Measurements from ENCODE around the gene KIF11.
"Not testable (repeated sequence)": the region's sequence is repeated elsewhere in the genome, so short reads cannot be mapped to it uniquely, and the experiment has no call there.

KIF11 gene

GRCh38 chr10:92574548-92575261 lies 18.2 kb upstream of the KIF11 start:
- Histone ChIP-seq H3K9me2 (replicated peaks; ENCODE audit: insufficient read depth, low read length) (no peaks in the 10 kb centered on the region), H3K27me3 (replicated peaks; ENCODE audit: insufficient read depth, low read length) (no peaks in the 10 kb centered on the region), H3K9ac (ENCODE audit: low read length) (peak overlapping the region; percentile 98; the same call in 1 of the 2 replicates), H2AFZ (ENCODE audit: low read length) (peak overlapping the region; percentile 100), H3K79me2 (ENCODE audit: low read length) (peaks cover 39% of the 10 kb centered on the region), H3K4me1 (ENCODE audit: low read length) (peaks cover 7% of the 10 kb centered on the region; the same call in 1 of the 2 replicates), H3K36me3 (replicated peaks; ENCODE audit: insufficient read depth, low read length) (no peaks in the 10 kb centered on the region), H3K4me3 (ENCODE audit: low read length) (peak overlapping the region; percentile 97), H4K20me1 (ENCODE audit: insufficient read depth, low read length) (no peaks in the 10 kb centered on the region), H3F3A (ENCODE audit: insufficient read depth, low read length) (peaks cover 10% of the 10 kb centered on the region; the same call in 1 of the 2 replicates), H3K27ac (ENCODE audit: low read length) (peak overlapping the region; percentile 96; the same call in 1 of the 2 replicates), H3K4me2 (ENCODE audit: low read depth, low read length) (peak overlapping the region; percentile 94), H3K9me3 (replicated peaks; ENCODE audit: insufficient read depth, low read length) (no peaks in the 10 kb centered on the region)
- TF ChIP-seq EZH2phosphoT487 (IDR thresholded peaks at IDR 0.05; ENCODE audit: low read length) = no peak
- TF ChIP-seq CTCF (IDR thresholded peaks at IDR 0.05; ENCODE audit: low read length) = peak; percentile 36
- no peak for TF ChIP-seq EZH2 (optimal IDR thresholded peaks at IDR 0.05; ENCODE audit: low read depth, low read length)
- peak; percentile 46 for DNase-seq

- no peak overlapping the region for H3K4me3 ChIP-seq (ENCODE audit: low read length)
- H3K9me3 ChIP-seq (replicated peaks; ENCODE audit: insufficient read depth, low read length) = no peaks in the 10 kb centered on the region
- H3K4me2 ChIP-seq (ENCODE audit: low read depth, low read length) = no peak overlapping the region
- H3K9ac ChIP-seq (ENCODE audit: low read length) = no peak overlapping the region
- H3K36me3 ChIP-seq (replicated peaks; ENCODE audit: insufficient read depth, low read length) = no peaks in the 10 kb centered on the region
- H4K20me1 ChIP-seq (ENCODE audit: insufficient read depth, low read length) = no peaks in the 10 kb centered on the region
- H2AFZ ChIP-seq (ENCODE audit: low read length) = no peak overlapping the region
- H3K4me1 ChIP-seq (ENCODE audit: low read length) = peaks cover 7% of the 10 kb centered on the region; the same call in 1 of the 2 replicates
- H3F3A ChIP-seq (ENCODE audit: insufficient read depth, low read length) = peaks cover 10% of the 10 kb centered on the region; the same call in 1 of the 2 replicates
- no peaks in the 10 kb centered on the region for H3K9me2 ChIP-seq (replicated peaks; ENCODE audit: insufficient read depth, low read length)
- no peak overlapping the region for H3K27ac ChIP-seq (ENCODE audit: low read length)
- peaks cover 27% of the 10 kb centered on the region for H3K79me2 ChIP-seq (ENCODE audit: low read length)
- TF ChIP-seq EZH2 (optimal IDR thresholded peaks at IDR 0.05; ENCODE audit: low read depth, low read length) (no peak), EZH2phosphoT487 (IDR thresholded peaks at IDR 0.05; ENCODE audit: low read length) (no peak), CTCF (IDR thresholded peaks at IDR 0.05; ENCODE audit: low read length) (no peak)
- H3K27me3 ChIP-seq (replicated peaks; ENCODE audit: insufficient read depth, low read length) = no peaks in the 10 kb centered on the region
- no peak for DNase-seq
Observed at GRCh38 chr10:92575961-92576360, 17.0 kb upstream of the KIF11 start.

- not testable (repeated sequence) for H3K9me2 ChIP-seq (replicated peaks; ENCODE audit: insufficient read depth, low read length); DNase-seq; H3K36me3 ChIP-seq (replicated peaks; ENCODE audit: insufficient read depth, low read length)
Observed at GRCh38 chr10:92582347-92582746, 10.6 kb upstream of the KIF11 start.

More at GRCh38 chr10:92582347-92582746, 10.6 kb upstream of the KIF11 start:
- not testable (repeated sequence) for H3K9me3 ChIP-seq (replicated peaks; ENCODE audit: insufficient read depth, low read length); H3K79me2 ChIP-seq (ENCODE audit: low read length); H3K27me3 ChIP-seq (replicated peaks; ENCODE audit: insufficient read depth, low read length); H2AFZ ChIP-seq (ENCODE audit: low read length); H3K4me1 ChIP-seq (ENCODE audit: low read length); H3K4me3 ChIP-seq (ENCODE audit: low read length); H4K20me1 ChIP-seq (ENCODE audit: insufficient read depth, low read length); H3K9ac ChIP-seq (ENCODE audit: low read length); H3F3A ChIP-seq (ENCODE audit: insufficient read depth, low read length); H3K27ac ChIP-seq (ENCODE audit: low read length); H3K4me2 ChIP-seq (ENCODE audit: low read depth, low read length)
